Measurements from ENCODE around the gene ANKRD12. TPM values are rescaled to one million over a fixed set of nuclear protein-coding genes. Genes with fewer than 3 reads are reported as not detected.

The ANKRD12 gene
- total and polyA plus RNA-seq, 5 donors from 2014 or later = 28.2 to 200 (median 40.8) TPM

- peaks cover 87% of the 10 kb centered on the region for H3K4me1 ChIP-seq (ENCODE audit: control insufficient read depth, insufficient read depth, low read length, poor library complexity, severe bottlenecking)
- H3K4me1 Mint-ChIP-seq = peaks cover 52 to 88% (median 69%) of the 10 kb centered on the region in 4 donors
- peak overlapping the region; percentile 45 to 89 (median 80) for H3K27ac Mint-ChIP-seq
- no peaks in the 10 kb centered on the region for H3K27me3 Mint-ChIP-seq
- H3K4me3 Mint-ChIP-seq = peak overlapping the region; percentile 2 to 54 (median 20)
- no peaks in the 10 kb centered on the region for H3K9me3 Mint-ChIP-seq
- H3K27ac ChIP-seq (ENCODE audit: insufficient read depth, low read length, poor library complexity, severe bottlenecking) = peak overlapping the region; percentile 65
- peak overlapping the region; percentile 38 for H3K4me3 ChIP-seq (ENCODE audit: low read depth, low read length)
- H3K27me3 ChIP-seq (ENCODE audit: control insufficient read depth, insufficient read depth, low read length) = no peaks in the 10 kb centered on the region
- DNase-seq (peak; percentile 29 to 69 (median 67)), ATAC-seq (ENCODE audit: low read depth in 2 of 2) (peak; percentile 63 to 66)
- no peaks in the 10 kb centered on the region for H3K9me3 ChIP-seq (ENCODE audit: control insufficient read depth in 2 of 2, low read length in 2 of 2)
- no peaks in the 10 kb centered on the region for H3K36me3 ChIP-seq (ENCODE audit: control insufficient read depth, insufficient read depth, low read length)
- H3K36me3 Mint-ChIP-seq = no peaks in the 10 kb centered on the region
These were observed 11.0 kb downstream of the ANKRD12 start for GRCh38 chr18:9147440-9148202.

GRCh38 chr18:9148203-9148552 lies 11.6 kb downstream of the ANKRD12 start:
- no peaks in the 10 kb centered on the region for H3K36me3 Mint-ChIP-seq
- H3K27me3 Mint-ChIP-seq = no peaks in the 10 kb centered on the region
- peaks cover 57 to 88% (median 72%) of the 10 kb centered on the region in 4 donors for H3K4me1 Mint-ChIP-seq
- H3K9me3 Mint-ChIP-seq = no peaks in the 10 kb centered on the region
- Histone ChIP-seq H3K36me3 (ENCODE audit: control insufficient read depth, insufficient read depth, low read length) (no peaks in the 10 kb centered on the region), H3K4me3 (ENCODE audit: low read depth, low read length) (peak overlapping the region; percentile 38), H3K4me1 (ENCODE audit: control insufficient read depth, insufficient read depth, low read length, poor library complexity, severe bottlenecking) (peaks cover 87% of the 10 kb centered on the region), H3K27me3 (ENCODE audit: control insufficient read depth, insufficient read depth, low read length) (no peaks in the 10 kb centered on the region), H3K27ac (ENCODE audit: insufficient read depth, low read length, poor library complexity, severe bottlenecking) (peak overlapping the region; percentile 65), H3K9me3 (ENCODE audit: control insufficient read depth in 2 of 2, low read length in 2 of 2) (no peaks in the 10 kb centered on the region)
- peak overlapping the region in 1 of 3 donors; percentile 89 for H3K27ac Mint-ChIP-seq
- H3K4me3 Mint-ChIP-seq = no peak overlapping the region
- DNase-seq = no peak
- ATAC-seq (ENCODE audit: low read depth in 2 of 2) = no peak

- H3K27me3 ChIP-seq (ENCODE audit: control insufficient read depth, insufficient read depth, low read length) = no peaks in the 10 kb centered on the region
- peak overlapping the region; percentile 7 to 63 (median 25) for H3K4me3 Mint-ChIP-seq
- peaks cover 82% of the 10 kb centered on the region for H3K4me1 ChIP-seq (ENCODE audit: control insufficient read depth, insufficient read depth, low read length, poor library complexity, severe bottlenecking)
These were observed 13.5 kb downstream of the ANKRD12 start for GRCh38 chr18:9150121-9150520.

GRCh38 chr18:9153256-9153655 lies 16.7 kb downstream of the ANKRD12 start:
- peaks cover 47 to 92% (median 77%) of the 10 kb centered on the region in 4 donors for H3K4me1 Mint-ChIP-seq
- peaks cover 9% of the 10 kb centered on the region for H3K36me3 Mint-ChIP-seq
- Histone ChIP-seq H3K4me1 (ENCODE audit: control insufficient read depth, insufficient read depth, low read length, poor library complexity, severe bottlenecking) (peaks cover 71% of the 10 kb centered on the region), H3K27me3 (ENCODE audit: control insufficient read depth, insufficient read depth, low read length) (no peaks in the 10 kb centered on the region), H3K36me3 (ENCODE audit: control insufficient read depth, insufficient read depth, low read length) (peaks cover 5% of the 10 kb centered on the region), H3K4me3 (ENCODE audit: low read depth, low read length) (peak overlapping the region; percentile 14), H3K9me3 (ENCODE audit: control insufficient read depth in 2 of 2, low read length in 2 of 2) (no peaks in the 10 kb centered on the region), H3K27ac (ENCODE audit: insufficient read depth, low read length, poor library complexity, severe bottlenecking) (no peak overlapping the region)
- H3K27ac Mint-ChIP-seq = peak overlapping the region in 1 of 3 donors; percentile 59
- peak overlapping the region; percentile 27 to 52 (median 34) for H3K4me3 Mint-ChIP-seq
- ATAC-seq (ENCODE audit: low read depth in 2 of 2) (no peak), DNase-seq (no peak)
- H3K9me3 Mint-ChIP-seq = no peaks in the 10 kb centered on the region
- no peaks in the 10 kb centered on the region for H3K27me3 Mint-ChIP-seq

More at GRCh38 chr18:9150121-9150520, 13.5 kb downstream of the ANKRD12 start:
- peak overlapping the region; percentile 16 for H3K4me3 ChIP-seq (ENCODE audit: low read depth, low read length)
- Mint-ChIP-seq H3K9me3 (no peaks in the 10 kb centered on the region), H3K36me3 (peaks cover 5% of the 10 kb centered on the region), H3K4me1 (peaks cover 57 to 92% (median 76%) of the 10 kb centered on the region in 4 donors), H3K27me3 (no peaks in the 10 kb centered on the region), H3K27ac (peak overlapping the region in 2 of 3 donors; percentile 8 to 51)
- H3K9me3 ChIP-seq (ENCODE audit: control insufficient read depth in 2 of 2, low read length in 2 of 2) = no peaks in the 10 kb centered on the region
- DNase-seq = peak in 1 of 3 donors; percentile 35
- no peak for ATAC-seq (ENCODE audit: low read depth in 2 of 2)
- no peak overlapping the region for H3K27ac ChIP-seq (ENCODE audit: insufficient read depth, low read length, poor library complexity, severe bottlenecking)
- peaks cover 5% of the 10 kb centered on the region for H3K36me3 ChIP-seq (ENCODE audit: control insufficient read depth, insufficient read depth, low read length)

- Histone ChIP-seq H3K27ac (ENCODE audit: insufficient read depth, low read length, poor library complexity, severe bottlenecking) (no peak overlapping the region), H3K36me3 (ENCODE audit: control insufficient read depth, insufficient read depth, low read length) (peaks cover 12% of the 10 kb centered on the region), H3K9me3 (ENCODE audit: control insufficient read depth in 2 of 2, low read length in 2 of 2) (no peaks in the 10 kb centered on the region), H3K27me3 (ENCODE audit: control insufficient read depth, insufficient read depth, low read length) (no peaks in the 10 kb centered on the region), H3K4me3 (ENCODE audit: low read depth, low read length) (peak overlapping the region; percentile 30), H3K4me1 (ENCODE audit: control insufficient read depth, insufficient read depth, low read length, poor library complexity, severe bottlenecking) (peaks cover 53% of the 10 kb centered on the region)
- H3K4me1 Mint-ChIP-seq = peaks cover 40 to 82% (median 70%) of the 10 kb centered on the region in 4 donors
- H3K27me3 Mint-ChIP-seq = no peaks in the 10 kb centered on the region
- ATAC-seq (ENCODE audit: low read depth in 2 of 2) = no peak
- H3K9me3 Mint-ChIP-seq = no peaks in the 10 kb centered on the region
- no peak for DNase-seq
- H3K4me3 Mint-ChIP-seq = peak overlapping the region in 3 of 4 donors; percentile 35 to 51 (median 39)
- peaks cover 13% of the 10 kb centered on the region for H3K36me3 Mint-ChIP-seq
- no peak overlapping the region for H3K27ac Mint-ChIP-seq
These were observed 20.1 kb downstream of the ANKRD12 start for GRCh38 chr18:9156604-9157249.

- H3K27me3 Mint-ChIP-seq = no peaks in the 10 kb centered on the region
- peak overlapping the region; percentile 20 for H3K27ac ChIP-seq (ENCODE audit: insufficient read depth, low read length, poor library complexity, severe bottlenecking)
- peak overlapping the region; percentile 52 for H3K4me3 ChIP-seq (ENCODE audit: low read depth, low read length)
- H3K36me3 ChIP-seq (ENCODE audit: control insufficient read depth, insufficient read depth, low read length) = peaks cover 12% of the 10 kb centered on the region
- H3K4me1 ChIP-seq (ENCODE audit: control insufficient read depth, insufficient read depth, low read length, poor library complexity, severe bottlenecking) = peaks cover 43% of the 10 kb centered on the region
- H3K9me3 ChIP-seq (ENCODE audit: control insufficient read depth in 2 of 2, low read length in 2 of 2) = peaks cover 0 to 2% of the 10 kb centered on the region in 2 experiments
- no peak for DNase-seq
- H3K4me3 Mint-ChIP-seq = peak overlapping the region in 3 of 4 donors; percentile 4 to 43 (median 11)
- H3K27ac Mint-ChIP-seq = no peak overlapping the region
- peaks cover 0 to 4% (median 0%) of the 10 kb centered on the region in 7 donors for H3K9me3 Mint-ChIP-seq
- no peaks in the 10 kb centered on the region for H3K27me3 ChIP-seq (ENCODE audit: control insufficient read depth, insufficient read depth, low read length)
- ATAC-seq (ENCODE audit: low read depth in 2 of 2) = no peak
- peaks cover 22% of the 10 kb centered on the region for H3K36me3 Mint-ChIP-seq
- peaks cover 35 to 82% (median 72%) of the 10 kb centered on the region in 4 donors for H3K4me1 Mint-ChIP-seq
These were observed 21.2 kb downstream of the ANKRD12 start for GRCh38 chr18:9157806-9158205.

- Mint-ChIP-seq H3K27me3 (no peaks in the 10 kb centered on the region), H3K4me3 (no peak overlapping the region), H3K36me3 (peaks cover 36% of the 10 kb centered on the region), H3K27ac (no peak overlapping the region), H3K4me1 (peaks cover 33 to 80% (median 68%) of the 10 kb centered on the region in 4 donors), H3K9me3 (peaks cover 2 to 24% (median 11%) of the 10 kb centered on the region in 7 donors)
- Histone ChIP-seq H3K4me3 (ENCODE audit: low read depth, low read length) (peak overlapping the region; percentile 9), H3K4me1 (ENCODE audit: control insufficient read depth, insufficient read depth, low read length, poor library complexity, severe bottlenecking) (peaks cover 29% of the 10 kb centered on the region), H3K27me3 (ENCODE audit: control insufficient read depth, insufficient read depth, low read length) (no peaks in the 10 kb centered on the region), H3K36me3 (ENCODE audit: control insufficient read depth, insufficient read depth, low read length) (peaks cover 6% of the 10 kb centered on the region), H3K9me3 (ENCODE audit: control insufficient read depth in 2 of 2, low read length in 2 of 2) (peaks cover 13% of the 10 kb centered on the region in 2 experiments), H3K27ac (ENCODE audit: insufficient read depth, low read length, poor library complexity, severe bottlenecking) (no peak overlapping the region)
- ATAC-seq (ENCODE audit: low read depth in 2 of 2) (no peak), DNase-seq (no peak)
These were observed 23.4 kb downstream of the ANKRD12 start for GRCh38 chr18:9160014-9160413.
